ENCODE measurements around the gene KLLN.
"Not testable (repeated sequence)": the region's sequence is repeated elsewhere in the genome, so short reads cannot be mapped to it uniquely, and the experiment has no call there.

The KLLN gene

GRCh38 chr10:87867453-87867852, 4.1 kb upstream of the KLLN start:
- Mint-ChIP-seq H3K36me3 (ENCODE audit: low read depth) (peaks cover 25% of the 10 kb centered on the region), H3K4me1 (peaks cover 33% of the 10 kb centered on the region), H3K9me3 (no peaks in the 10 kb centered on the region), H3K27ac (peak overlapping the region; percentile 39 to 66 (median 40)), H3K4me3 (peak overlapping the region; percentile 96 to 100 (median 98)), H3K27me3 (ENCODE audit: low read depth) (no peaks in the 10 kb centered on the region)
- TF ChIP-seq CTCF (IDR thresholded peaks at IDR 0.05; ENCODE audit: unreplicated experiment in 3 of 3), result no peak

- peak overlapping the region; percentile 39 to 62 (median 40) for H3K27ac Mint-ChIP-seq
- H3K9me3 Mint-ChIP-seq, result no peaks in the 10 kb centered on the region
- H3K27me3 Mint-ChIP-seq (ENCODE audit: low read depth), result no peaks in the 10 kb centered on the region
- H3K36me3 Mint-ChIP-seq (ENCODE audit: low read depth), result peaks cover 25% of the 10 kb centered on the region
- no peak for TF ChIP-seq CTCF (IDR thresholded peaks at IDR 0.05; ENCODE audit: unreplicated experiment in 3 of 3)
- peak overlapping the region; percentile 96 to 100 (median 98) for H3K4me3 Mint-ChIP-seq
- H3K4me1 Mint-ChIP-seq, result peaks cover 35% of the 10 kb centered on the region
Observed at GRCh38 chr10:87866412-87866974, 3.2 kb upstream of the KLLN start.

- Mint-ChIP-seq H3K4me3 (peak overlapping the region; percentile 96 to 100 (median 98)), H3K9me3 (no peaks in the 10 kb centered on the region), H3K27me3 (ENCODE audit: low read depth) (no peaks in the 10 kb centered on the region), H3K36me3 (ENCODE audit: low read depth) (peaks cover 17% of the 10 kb centered on the region), H3K27ac (peak overlapping the region; percentile 94 to 98 (median 96)), H3K4me1 (peaks cover 28% of the 10 kb centered on the region)
- no peak for TF ChIP-seq CTCF (IDR thresholded peaks at IDR 0.05; ENCODE audit: unreplicated experiment in 3 of 3)
Observed at GRCh38 chr10:87865241-87865881, 2.0 kb upstream of the KLLN start.

GRCh38 chr10:87864496-87865059, 1.2 kb upstream of the KLLN start:
- no peaks in the 10 kb centered on the region for H3K27me3 Mint-ChIP-seq (ENCODE audit: low read depth)
- H3K4me3 Mint-ChIP-seq, result peak overlapping the region; percentile 96 to 100 (median 98)
- no peak for TF ChIP-seq CTCF (IDR thresholded peaks at IDR 0.05; ENCODE audit: unreplicated experiment in 3 of 3)
- peaks cover 17% of the 10 kb centered on the region for H3K36me3 Mint-ChIP-seq (ENCODE audit: low read depth)
- H3K27ac Mint-ChIP-seq, result peak overlapping the region; percentile 94 to 98 (median 96)
- H3K9me3 Mint-ChIP-seq, result no peaks in the 10 kb centered on the region
- peaks cover 26% of the 10 kb centered on the region for H3K4me1 Mint-ChIP-seq

GRCh38 chr10:87863951-87864495, 690 bp upstream of the KLLN start:
- not testable (repeated sequence) for H3K27me3 Mint-ChIP-seq (ENCODE audit: low read depth); H3K9me3 Mint-ChIP-seq
- Mint-ChIP-seq H3K4me3 (peak overlapping the region; percentile 96 to 100 (median 98)), H3K36me3 (ENCODE audit: low read depth) (peaks cover 17% of the 10 kb centered on the region), H3K4me1 (peaks cover 26% of the 10 kb centered on the region), H3K27ac (peak overlapping the region; percentile 94 to 98 (median 96))

GRCh38 chr10:87862679-87863052, 667 bp downstream of the KLLN start:
- peaks cover 9% of the 10 kb centered on the region for H3K36me3 Mint-ChIP-seq (ENCODE audit: low read depth)
- peaks cover 17% of the 10 kb centered on the region for H3K4me1 Mint-ChIP-seq
- H3K9me3 Mint-ChIP-seq, result no peaks in the 10 kb centered on the region
- TF ChIP-seq CTCF (IDR thresholded peaks at IDR 0.05; ENCODE audit: unreplicated experiment in 3 of 3), result no peak
- H3K27me3 Mint-ChIP-seq (ENCODE audit: low read depth), result no peaks in the 10 kb centered on the region
- peak overlapping the region; percentile 94 to 96 (median 95) for H3K27ac Mint-ChIP-seq
- H3K4me3 Mint-ChIP-seq, result peak overlapping the region; percentile 96 to 99 (median 97)
